Activated naive CD8-positive, alpha-beta T cell treated with anti-CD3 and anti-CD28 coated beads, Interleukin-2, amount 50 U/mL, for 24 hours (primary cell): ENCODE measurements around the gene IDI2.
"Not testable (repeated sequence)": the region's sequence is repeated elsewhere in the genome, so short reads cannot be mapped to it uniquely, and the experiment has no call there.

ENCODE experiments used
- ATAC-seq: fragments of 150-1000 bp; cut with Tn5 transposase; one replicate; pipeline ENCODE4 v1.10.0; 2021
- DNase-seq: peaks from one replicate; pipeline ENCODE4 v3.0.0; 2021
- H3K27ac Mint-ChIP-seq: one replicate; pipeline ENCODE4 v1.8.0; 2021; ENCODE audit warnings: mild to moderate bottlenecking, mixed read lengths
- H3K27me3 Mint-ChIP-seq: one replicate; pipeline ENCODE4 v1.8.0; 2021; ENCODE audit warnings: mixed read lengths
- H3K36me3 Mint-ChIP-seq: one replicate; pipeline ENCODE4 v1.8.0; 2021; ENCODE audit warnings: low read depth, mixed read lengths
- H3K4me1 Mint-ChIP-seq: one replicate; pipeline ENCODE4 v1.8.0; 2021; ENCODE audit warnings: mixed read lengths
- H3K4me3 Mint-ChIP-seq: one replicate; pipeline ENCODE4 v1.8.0; 2021; ENCODE audit warnings: mild to moderate bottlenecking, moderate library complexity, mixed read lengths
- H3K9me3 Mint-ChIP-seq: one replicate; pipeline ENCODE4 v1.8.0; 2021; ENCODE audit warnings: mixed read lengths

The IDI2 gene

GRCh38 chr10:1054684-1055083 lies 29.0 kb upstream of the IDI2 start:
- Mint-ChIP-seq H3K4me3 (peak overlapping the region; percentile 91), H3K4me1 (peaks cover 79% of the 10 kb centered on the region), H3K27me3 (no peaks in the 10 kb centered on the region), H3K27ac (peak overlapping the region; percentile 34), H3K9me3 (no peaks in the 10 kb centered on the region), H3K36me3 (peaks cover 31% of the 10 kb centered on the region)
- no peak for ATAC-seq
- DNase-seq: no peak

GRCh38 chr10:1050554-1050953 lies 24.9 kb upstream of the IDI2 start:
- Mint-ChIP-seq H3K4me1 (peaks cover 68% of the 10 kb centered on the region), H3K27me3 (no peaks in the 10 kb centered on the region), H3K36me3 (peaks cover 41% of the 10 kb centered on the region), H3K27ac (peak overlapping the region; percentile 76), H3K4me3 (peak overlapping the region; percentile 96), H3K9me3 (no peaks in the 10 kb centered on the region)
- ATAC-seq: no peak
- DNase-seq: peak; percentile 24

- no peak for DNase-seq
- peaks cover 68% of the 10 kb centered on the region for H3K4me1 Mint-ChIP-seq
- no peak for ATAC-seq
- peak overlapping the region; percentile 96 for H3K4me3 Mint-ChIP-seq
- H3K27ac Mint-ChIP-seq: peak overlapping the region; percentile 95
- H3K36me3 Mint-ChIP-seq: peaks cover 45% of the 10 kb centered on the region
- H3K9me3 Mint-ChIP-seq: no peaks in the 10 kb centered on the region
- no peaks in the 10 kb centered on the region for H3K27me3 Mint-ChIP-seq
Observed at GRCh38 chr10:1050145-1050544, 24.5 kb upstream of the IDI2 start.

GRCh38 chr10:1049425-1049958 lies 23.8 kb upstream of the IDI2 start:
- Mint-ChIP-seq H3K4me1 (peaks cover 68% of the 10 kb centered on the region), H3K27ac (peak overlapping the region; percentile 95), H3K4me3 (peak overlapping the region; percentile 96), H3K36me3 (peaks cover 49% of the 10 kb centered on the region), H3K9me3 (no peaks in the 10 kb centered on the region), H3K27me3 (no peaks in the 10 kb centered on the region)
- ATAC-seq (no peak), DNase-seq (no peak)

GRCh38 chr10:1048732-1049424 lies 23.2 kb upstream of the IDI2 start, which contains the start of gene IDI1:
Gene IDI1 (minus strand): TSS chr10:1049119. CDS start chr10:1049003, 116 bp downstream.
- Mint-ChIP-seq H3K27ac (peak within 1 kb of the TSS; percentile 95), H3K9me3 (no peaks in the 10 kb centered on the region), H3K36me3 (peaks cover 54% of the 10 kb centered on the region), H3K27me3 (no peaks in the 10 kb centered on the region), H3K4me3 (peak within 1 kb of the TSS; percentile 96), H3K4me1 (peaks cover 68% of the 10 kb centered on the region)
- peak; percentile 95 for DNase-seq
- ATAC-seq: peak; percentile 88

GRCh38 chr10:1048349-1048731 lies 22.7 kb upstream of the IDI2 start:
- ATAC-seq: peak; percentile 25
- Mint-ChIP-seq H3K36me3 (peaks cover 55% of the 10 kb centered on the region), H3K4me3 (peak overlapping the region; percentile 96), H3K27me3 (no peaks in the 10 kb centered on the region), H3K4me1 (peaks cover 69% of the 10 kb centered on the region), H3K27ac (peak overlapping the region; percentile 95), H3K9me3 (no peaks in the 10 kb centered on the region)
- no peak for DNase-seq

- Mint-ChIP-seq H3K36me3 (peaks cover 57% of the 10 kb centered on the region), H3K4me3 (peak overlapping the region; percentile 96), H3K9me3 (no peaks in the 10 kb centered on the region), H3K27me3 (no peaks in the 10 kb centered on the region), H3K4me1 (peaks cover 69% of the 10 kb centered on the region), H3K27ac (peak overlapping the region; percentile 95)
- ATAC-seq: no peak
- no peak for DNase-seq
Observed at GRCh38 chr10:1047937-1048336, 22.3 kb upstream of the IDI2 start.

GRCh38 chr10:1045415-1045814 lies 19.8 kb upstream of the IDI2 start:
- Mint-ChIP-seq H3K9me3 (no peaks in the 10 kb centered on the region), H3K27ac (peak overlapping the region; percentile 70), H3K4me1 (peaks cover 46% of the 10 kb centered on the region), H3K36me3 (peaks cover 46% of the 10 kb centered on the region), H3K27me3 (no peaks in the 10 kb centered on the region), H3K4me3 (peak overlapping the region; percentile 66)
- no peak for DNase-seq
- no peak for ATAC-seq

GRCh38 chr10:1044964-1045363 lies 19.3 kb upstream of the IDI2 start:
- H3K27ac Mint-ChIP-seq: peak overlapping the region; percentile 70
- DNase-seq (no peak), ATAC-seq (no peak)
- no peaks in the 10 kb centered on the region for H3K27me3 Mint-ChIP-seq
- H3K36me3 Mint-ChIP-seq: peaks cover 49% of the 10 kb centered on the region
- no peaks in the 10 kb centered on the region for H3K9me3 Mint-ChIP-seq
- peaks cover 44% of the 10 kb centered on the region for H3K4me1 Mint-ChIP-seq
- H3K4me3 Mint-ChIP-seq: peak overlapping the region; percentile 66

GRCh38 chr10:1044146-1044545 lies 18.5 kb upstream of the IDI2 start:
- peak overlapping the region; percentile 66 for H3K4me3 Mint-ChIP-seq
- ATAC-seq: no peak
- DNase-seq: no peak
- H3K36me3 Mint-ChIP-seq: peaks cover 49% of the 10 kb centered on the region
- H3K4me1 Mint-ChIP-seq: peaks cover 44% of the 10 kb centered on the region
- peak overlapping the region; percentile 73 for H3K27ac Mint-ChIP-seq
- H3K9me3 Mint-ChIP-seq: no peaks in the 10 kb centered on the region
- H3K27me3 Mint-ChIP-seq: no peaks in the 10 kb centered on the region

GRCh38 chr10:1043532-1043995 lies 17.9 kb upstream of the IDI2 start:
- H3K36me3 Mint-ChIP-seq: peaks cover 49% of the 10 kb centered on the region
- peaks cover 44% of the 10 kb centered on the region for H3K4me1 Mint-ChIP-seq
- DNase-seq (no peak), ATAC-seq (peak; percentile 38)
- no peaks in the 10 kb centered on the region for H3K27me3 Mint-ChIP-seq
- peak overlapping the region; percentile 66 for H3K4me3 Mint-ChIP-seq
- H3K9me3 Mint-ChIP-seq: no peaks in the 10 kb centered on the region
- peak overlapping the region; percentile 73 for H3K27ac Mint-ChIP-seq

- Mint-ChIP-seq H3K36me3 (peaks cover 47% of the 10 kb centered on the region), H3K27me3 (no peaks in the 10 kb centered on the region), H3K27ac (no peak overlapping the region)
Observed at GRCh38 chr10:1041514-1041913, 15.9 kb upstream of the IDI2 start.

GRCh38 chr10:1040133-1040532 lies 14.5 kb upstream of the IDI2 start:
- Mint-ChIP-seq H3K4me1 (peaks cover 25% of the 10 kb centered on the region), H3K27ac (no peak overlapping the region), H3K4me3 (no peak overlapping the region), H3K9me3 (no peaks in the 10 kb centered on the region), H3K36me3 (peaks cover 40% of the 10 kb centered on the region), H3K27me3 (no peaks in the 10 kb centered on the region)
- ATAC-seq (no peak), DNase-seq (no peak)

More at GRCh38 chr10:1041514-1041913, 15.9 kb upstream of the IDI2 start:
- no peak for DNase-seq
- Mint-ChIP-seq H3K9me3 (no peaks in the 10 kb centered on the region), H3K4me3 (no peak overlapping the region), H3K4me1 (peaks cover 35% of the 10 kb centered on the region)
- ATAC-seq: no peak

GRCh38 chr10:1038769-1039168 lies 13.1 kb upstream of the IDI2 start:
- H3K36me3 Mint-ChIP-seq: peaks cover 31% of the 10 kb centered on the region
- ATAC-seq, DNase-seq, H3K27me3 Mint-ChIP-seq, H3K9me3 Mint-ChIP-seq, H3K4me3 Mint-ChIP-seq, H3K27ac Mint-ChIP-seq: not testable (repeated sequence)
- peaks cover 12% of the 10 kb centered on the region for H3K4me1 Mint-ChIP-seq

GRCh38 chr10:1037098-1037497 lies 11.4 kb upstream of the IDI2 start:
- DNase-seq: no peak
- no peak for ATAC-seq
- Mint-ChIP-seq H3K36me3 (peaks cover 26% of the 10 kb centered on the region), H3K4me1 (peaks cover 2% of the 10 kb centered on the region), H3K27ac (no peak overlapping the region), H3K27me3 (no peaks in the 10 kb centered on the region), H3K9me3 (no peaks in the 10 kb centered on the region), H3K4me3 (no peak overlapping the region)
